Esophagus (tissue), 2 donors: Measurements from ENCODE around the gene KRTAP5-10. TPM values are rescaled to one million over a fixed set of nuclear protein-coding genes. Genes with fewer than 3 reads are reported as not detected.
"Not testable (repeated sequence)": the region's sequence is repeated elsewhere in the genome, so short reads cannot be mapped to it uniquely, and the experiment has no call there.

Experiments
- H3K27ac ChIP-seq, 2 donors: one replicate each; pipeline ENCODE4 v1.5.1; 2013; ENCODE audit warnings: low read depth in 2 of 2, mild to moderate bottlenecking in 2 of 2, inconsistent platforms in 1 of 2, low read length in 1 of 2, moderate library complexity in 1 of 2
- H3K27me3 ChIP-seq, 2 donors: one replicate each; pipeline ENCODE4 v1.6.1; 2013; ENCODE audit warnings: low read length in 2 of 2, control low read depth in 1 of 2, mild to moderate bottlenecking in 1 of 2; ENCODE audit not compliant: insufficient read depth in 2 of 2, control insufficient read depth in 1 of 2
- H3K36me3 ChIP-seq, 2 donors: one replicate each; pipeline ENCODE4 v1.6.1; 2013; ENCODE audit warnings: low read length in 1 of 2; ENCODE audit not compliant: control insufficient read depth in 2 of 2, insufficient read depth in 2 of 2
- H3K4me1 ChIP-seq, 2 donors: one replicate each; pipeline ENCODE4 v1.6.1; 2013; ENCODE audit warnings: low read length in 1 of 2; ENCODE audit not compliant: control insufficient read depth in 2 of 2, insufficient read depth in 2 of 2
- H3K4me3 ChIP-seq, 2 donors: one replicate each; pipeline ENCODE4 v1.5.1; 2013; ENCODE audit warnings: low read length in 2 of 2, mild to moderate bottlenecking in 2 of 2, low read depth in 1 of 2, moderate library complexity in 1 of 2
- H3K9me3 ChIP-seq, 2 donors: one replicate each; pipeline ENCODE4 v1.6.1; 2013; ENCODE audit warnings: mild to moderate bottlenecking in 2 of 2, low read depth in 1 of 2, low read length in 1 of 2, moderate library complexity in 1 of 2; ENCODE audit not compliant: control insufficient read depth in 2 of 2, insufficient read depth in 1 of 2
- WGBS, 2 donors: extraction: QIAGEN DNeasy Blood & Tissue Kit; methylation state at CpG; one replicate each; pipeline ENCODE4 v1.1.7; 2013; 5-methylcytosine and 5-hydroxymethylcytosine counted together
- polyA plus RNA-seq, 2 donors: library from polyadenylated mRNA; stranded (reverse); fragments of 200-250 nt; gene quantifications; one replicate each; pipeline ENCODE4 v1.2.3, GENCODE V29; 2013
- donor health status: healthy with polysubstance abuse.
- donor health status: Bipolar disorder and iron deficiency.

Gene KRTAP5-10
- polyA plus RNA-seq, 2 donors: 0.05 to 0.12 TPM

DNA sequence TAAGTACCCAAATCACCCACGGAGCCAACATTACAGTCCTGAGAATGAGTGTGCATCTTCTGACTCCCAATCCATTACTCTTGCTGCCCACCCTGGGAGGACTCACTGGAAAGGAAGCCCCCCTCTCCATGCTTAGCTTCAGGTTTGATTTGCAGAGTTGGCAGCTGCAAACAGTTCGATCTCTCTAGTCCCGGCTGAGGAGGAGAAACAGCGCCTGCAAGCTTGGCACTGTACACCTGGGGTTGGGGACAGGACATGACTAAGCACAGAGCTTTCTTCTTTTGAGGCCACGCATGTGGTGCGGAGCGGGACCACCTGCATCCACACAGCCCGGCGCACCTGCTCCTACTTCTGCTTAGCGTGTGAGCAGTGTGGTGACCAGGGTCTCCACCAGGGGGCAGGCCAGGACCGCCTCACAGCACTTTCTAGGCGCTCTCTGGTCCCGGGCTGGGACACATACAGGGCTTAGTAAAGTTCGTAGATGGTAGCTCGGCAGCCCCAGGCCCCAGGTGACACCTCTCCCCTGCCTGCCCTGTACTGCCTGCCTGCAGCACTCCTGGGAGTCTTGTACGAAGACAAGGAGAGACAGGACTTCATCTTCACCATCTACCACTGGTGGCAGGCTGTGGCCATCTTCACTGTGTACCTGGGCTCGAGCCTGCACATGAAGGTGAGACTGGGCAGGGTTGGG is 39.6 kb downstream of the KRTAP5-10 start:
- H3K4me1 ChIP-seq, H3K9me3 ChIP-seq, H3K4me3 ChIP-seq, H3K27ac ChIP-seq, H3K36me3 ChIP-seq, H3K27me3 ChIP-seq: not testable (repeated sequence)
- 14 to 16% methylated on average over 12 to 14 of the region's 17 CpGs for WGBS, 2 donors

- H3K36me3 ChIP-seq, H3K27me3 ChIP-seq, H3K4me1 ChIP-seq, H3K4me3 ChIP-seq, H3K9me3 ChIP-seq, H3K27ac ChIP-seq: not testable (repeated sequence)
- 12 to 15% methylated on average over 43 to 48 of the region's 48 CpGs for WGBS, 2 donors
These were observed 41.6 kb downstream of the KRTAP5-10 start for GRCh38 chr11:71606853-71607519.

DNA sequence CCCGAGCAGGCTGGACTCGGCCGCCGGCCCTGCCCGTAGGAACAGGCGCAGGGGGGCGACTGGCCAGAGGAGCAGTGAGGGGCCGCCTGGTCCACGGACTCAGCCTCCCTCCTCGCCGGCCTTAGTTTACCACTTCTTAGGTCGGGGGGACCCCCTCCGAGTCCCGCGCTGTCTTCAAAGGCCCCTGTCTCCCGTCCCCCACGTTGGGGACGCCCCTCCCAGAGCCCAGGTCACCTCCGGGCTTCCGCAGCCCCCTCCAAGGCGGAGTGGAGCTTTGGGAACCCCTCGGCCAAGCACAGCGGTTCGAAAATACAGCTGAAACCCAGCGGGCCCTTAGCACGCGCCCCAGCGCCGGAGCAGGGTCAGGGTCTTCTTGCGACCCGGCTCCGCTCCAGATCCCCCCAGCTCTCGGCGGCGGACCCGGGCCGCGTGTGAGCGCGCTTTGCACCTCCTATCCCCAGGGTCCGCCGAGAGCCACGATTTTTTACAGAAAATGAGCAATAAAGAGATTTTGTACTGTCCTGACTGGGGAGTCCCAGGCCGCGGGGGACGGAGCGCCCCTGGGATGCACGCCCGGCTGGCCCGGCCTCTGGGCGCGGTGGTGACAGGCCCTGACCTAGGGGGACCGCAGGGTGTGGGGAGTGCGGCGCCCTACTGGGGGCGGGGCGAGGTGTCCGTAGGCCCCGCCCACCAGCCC is 42.3 kb downstream of the KRTAP5-10 start:
- not testable (repeated sequence) for H3K4me3 ChIP-seq, H3K36me3 ChIP-seq, H3K9me3 ChIP-seq, H3K4me1 ChIP-seq, H3K27me3 ChIP-seq, H3K27ac ChIP-seq
- WGBS, 2 donors: 2% methylated on average over 43 to 52 of the region's 59 CpGs

- H3K36me3 ChIP-seq, H3K4me1 ChIP-seq, H3K4me3 ChIP-seq, H3K9me3 ChIP-seq, H3K27me3 ChIP-seq, H3K27ac ChIP-seq: not testable (repeated sequence)
- 16 to 19% methylated on average over 10 to 15 of the region's 21 CpGs for WGBS, 2 donors
These were observed 42.9 kb downstream of the KRTAP5-10 start for GRCh38 chr11:71608272-71608671.

GRCh38 chr11:71611218-71611910 is 46.0 kb downstream of the KRTAP5-10 start:
- not testable (repeated sequence) for H3K27ac ChIP-seq, H3K4me1 ChIP-seq, H3K9me3 ChIP-seq, H3K27me3 ChIP-seq, H3K4me3 ChIP-seq, H3K36me3 ChIP-seq
- WGBS, 2 donors: 68 to 75% methylated on average over 21 of the region's 21 CpGs

DNA sequence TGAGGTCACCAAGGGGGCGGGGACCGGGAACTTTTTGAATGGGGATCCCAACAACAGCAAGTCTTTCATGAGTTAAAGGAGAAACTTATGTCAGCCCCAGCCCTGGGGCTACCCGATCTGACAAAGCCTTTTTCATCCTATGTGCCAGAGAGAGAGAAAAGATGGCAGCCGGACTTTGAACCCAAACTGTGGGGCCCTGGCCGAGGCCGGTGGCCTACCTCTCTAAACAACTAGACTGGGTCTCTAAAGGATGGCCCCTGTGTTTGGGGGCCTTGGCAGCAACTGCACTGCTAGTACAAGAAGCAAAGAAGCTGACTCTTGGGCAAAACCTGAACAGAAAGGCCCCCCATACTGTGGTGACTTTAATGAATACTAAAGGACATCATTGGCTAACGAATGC is 48.6 kb downstream of the KRTAP5-10 start:
- not testable (repeated sequence) for H3K4me1 ChIP-seq, H3K9me3 ChIP-seq, H3K4me3 ChIP-seq, H3K36me3 ChIP-seq, H3K27ac ChIP-seq, H3K27me3 ChIP-seq
- WGBS, 2 donors: 56 to 63% methylated on average over 7 of the region's 7 CpGs

GRCh38 chr11:71614366-71614917 is 49.1 kb downstream of the KRTAP5-10 start:
- H3K4me1 ChIP-seq, H3K27me3 ChIP-seq, H3K36me3 ChIP-seq, H3K4me3 ChIP-seq, H3K9me3 ChIP-seq, H3K27ac ChIP-seq: not testable (repeated sequence)
- WGBS, 2 donors: 55 to 57% methylated on average over 14 to 15 of the region's 15 CpGs

DNA sequence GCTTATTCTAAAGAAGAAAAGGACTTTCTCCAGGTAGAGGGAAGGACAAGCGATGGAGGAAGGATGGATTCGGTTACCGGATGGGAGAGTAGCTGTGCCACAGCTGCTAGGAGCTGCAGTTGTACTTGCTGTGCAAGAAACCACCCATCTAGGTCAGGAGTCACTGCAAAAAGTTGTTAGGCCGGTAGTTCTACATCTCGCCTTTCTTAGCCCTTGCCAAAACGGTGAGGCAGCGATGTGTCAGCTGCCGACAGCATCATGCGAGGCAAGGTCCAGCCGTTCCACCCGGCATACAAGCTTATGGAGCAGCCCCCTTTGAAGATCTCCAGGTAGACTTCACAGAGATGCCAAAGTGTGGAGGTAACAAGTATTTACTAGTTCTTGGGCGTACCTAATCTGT is 49.6 kb downstream of the KRTAP5-10 start:
- H3K36me3 ChIP-seq, H3K9me3 ChIP-seq, H3K27ac ChIP-seq, H3K4me1 ChIP-seq, H3K27me3 ChIP-seq, H3K4me3 ChIP-seq: not testable (repeated sequence)
- 42 to 47% methylated on average over 12 of the region's 12 CpGs for WGBS, 2 donors
